Measurements from ENCODE around the gene TBC1D22B.
"Not testable (repeated sequence)": the region's sequence is repeated elsewhere in the genome, so short reads cannot be mapped to it uniquely, and the experiment has no call there.

The TBC1D22B gene

DNA sequence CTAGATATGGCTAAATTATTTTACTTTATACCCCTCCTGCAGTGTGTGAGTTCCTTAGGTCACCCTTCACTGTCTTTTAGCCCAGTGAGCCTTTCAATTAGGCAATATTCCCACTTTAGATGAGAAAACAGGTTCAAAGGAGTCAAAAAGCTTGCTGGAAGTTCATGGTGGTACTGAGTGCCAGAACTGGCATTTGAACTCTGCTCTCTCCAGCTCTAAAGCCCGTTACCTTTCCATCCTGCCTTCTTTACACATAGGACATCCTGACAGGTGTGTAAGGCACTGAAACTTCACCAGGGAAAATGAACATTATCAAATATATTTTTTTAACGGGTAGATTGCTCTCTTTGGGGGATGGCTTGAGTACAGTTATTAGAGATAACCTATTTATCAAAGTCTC lies 11.5 kb downstream of the TBC1D22B start:
- no peak for DNase-seq (ENCODE audit: low spot score)

DNA sequence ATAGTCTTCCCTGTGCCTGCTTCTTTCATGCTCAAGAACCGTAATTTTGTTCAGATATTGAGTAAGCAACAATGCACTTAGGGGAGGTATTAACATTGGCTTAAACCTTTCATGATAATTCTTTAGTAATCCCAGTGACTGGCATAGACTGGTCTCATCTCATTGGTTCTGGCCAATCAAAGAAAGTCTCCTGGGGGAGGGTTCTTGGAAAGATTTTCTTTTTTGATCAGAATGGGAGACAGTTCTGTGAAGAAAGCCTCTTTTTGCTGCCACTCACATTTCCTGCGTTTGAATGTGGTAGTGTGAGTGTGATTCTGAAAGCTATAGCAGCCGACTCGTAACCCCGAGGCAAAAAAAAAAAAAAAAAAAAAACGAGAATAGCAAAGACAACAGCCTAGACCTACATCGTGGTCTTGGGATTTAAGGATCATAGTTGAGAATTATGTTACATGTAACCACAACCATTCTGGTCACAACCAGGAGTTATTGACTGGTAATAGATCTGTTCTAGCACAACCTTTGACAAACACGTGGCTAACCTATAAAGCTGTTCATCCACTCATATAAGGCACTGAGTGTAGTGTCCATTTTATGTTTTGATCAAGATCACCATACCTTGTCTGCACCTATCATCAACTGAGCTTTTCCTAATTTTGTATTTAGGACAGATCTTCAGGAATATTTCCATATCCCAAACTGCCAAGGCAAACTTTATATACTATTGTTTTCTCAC lies 15.4 kb downstream of the TBC1D22B start:
- no peak for DNase-seq (ENCODE audit: low spot score)

GRCh38 chr6:37273690-37274089 lies 16.1 kb downstream of the TBC1D22B start:
- no peak for DNase-seq (ENCODE audit: low spot score)

DNA sequence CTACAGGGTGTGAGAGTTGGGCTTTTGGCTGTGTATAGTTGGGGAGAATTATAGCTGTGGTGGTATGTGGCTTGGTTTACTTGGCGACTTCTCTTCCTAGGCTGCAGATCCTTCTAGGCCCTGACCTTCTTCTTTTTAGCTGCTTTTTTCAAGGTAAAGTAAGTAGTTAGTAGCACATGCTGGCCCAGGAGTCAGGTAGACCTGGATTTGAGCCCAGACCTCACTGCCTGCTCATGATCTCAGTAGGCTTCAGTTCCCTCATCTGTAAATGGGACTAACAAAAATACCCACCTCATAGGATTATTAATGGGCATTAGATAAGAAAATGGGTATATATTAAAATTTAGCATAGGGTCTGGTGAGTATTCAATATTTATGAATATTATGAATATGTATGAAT lies 17.8 kb downstream of the TBC1D22B start:
- no peak for DNase-seq (ENCODE audit: low spot score)

- no peak for DNase-seq (ENCODE audit: low spot score)
Observed at GRCh38 chr6:37277001-37277409, 19.4 kb downstream of the TBC1D22B start.

DNA sequence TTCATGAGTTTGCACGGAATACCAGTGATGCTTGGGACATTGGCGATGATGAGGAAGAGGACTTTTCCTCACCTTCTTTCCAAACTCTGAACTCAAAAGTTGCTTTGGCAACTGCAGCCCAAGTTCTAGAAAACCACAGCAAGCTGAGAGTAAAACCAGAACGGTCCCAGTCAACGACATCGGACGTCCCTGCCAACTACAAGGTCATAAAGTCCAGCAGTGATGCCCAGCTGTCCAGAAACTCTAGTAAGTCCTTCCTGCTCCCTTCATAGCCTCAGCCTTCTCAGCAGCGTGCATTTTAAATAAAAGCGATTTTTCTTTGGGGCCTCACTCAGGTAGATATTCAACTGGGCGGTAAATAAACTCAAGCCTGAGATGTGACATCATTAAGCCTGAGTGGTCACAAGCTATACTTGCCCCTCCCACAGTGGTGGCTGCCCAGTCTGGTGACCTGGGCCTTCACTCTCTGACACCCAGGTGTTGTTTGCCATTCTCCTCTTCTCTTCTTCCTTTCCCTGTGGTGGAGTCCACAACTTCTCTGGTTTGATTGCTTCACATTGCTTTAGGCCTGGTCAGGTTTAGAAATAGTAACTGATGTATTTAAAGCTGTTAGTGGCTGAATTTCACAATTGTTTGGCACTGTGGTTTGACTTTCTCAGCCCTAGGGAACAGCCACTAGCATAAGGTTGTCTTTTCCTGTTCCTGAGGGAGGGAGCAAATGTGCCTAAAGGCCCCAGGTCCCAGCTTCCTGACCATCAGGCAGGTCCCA lies 22.0 kb downstream of the TBC1D22B start:
- no peak for DNase-seq (ENCODE audit: low spot score)

DNA sequence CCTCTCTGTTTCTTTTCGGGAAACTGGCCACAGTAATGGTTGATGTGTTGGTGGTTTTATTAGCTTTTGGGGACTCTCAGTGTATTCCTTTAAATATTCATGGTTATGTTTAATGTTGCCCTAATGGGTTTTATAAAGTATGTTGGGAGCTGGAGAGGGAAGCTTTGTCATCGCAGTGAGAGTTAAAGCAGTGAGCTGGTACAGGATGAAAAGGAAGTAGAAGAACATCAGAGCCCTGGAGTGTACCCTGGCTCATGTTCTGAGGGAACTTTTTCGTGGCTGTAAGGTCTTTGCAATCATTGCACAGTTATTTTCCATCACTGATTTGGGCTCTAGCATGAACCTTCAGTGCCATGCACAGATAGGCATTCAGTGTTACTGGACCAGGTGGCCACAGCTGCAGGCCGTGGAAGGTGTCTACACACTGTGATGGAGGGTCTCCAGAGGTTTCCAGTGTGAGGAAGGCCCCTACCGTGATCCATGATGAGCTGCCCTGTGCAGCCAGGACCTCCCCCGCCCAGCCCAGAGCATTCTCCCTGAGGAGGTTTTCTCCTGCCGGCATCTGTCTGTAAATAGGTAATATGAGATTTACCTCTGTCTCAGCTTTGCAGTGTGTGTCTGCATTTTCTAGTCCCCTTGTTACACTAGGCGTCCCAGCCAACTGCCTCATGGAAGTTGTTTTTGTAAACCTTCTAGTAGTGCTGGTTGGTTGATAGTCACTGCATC lies 22.8 kb downstream of the TBC1D22B start:
- no peak for DNase-seq (ENCODE audit: low spot score)

- no peak for DNase-seq (ENCODE audit: low spot score)
Observed at GRCh38 chr6:37282371-37282770, 24.8 kb downstream of the TBC1D22B start.

DNA sequence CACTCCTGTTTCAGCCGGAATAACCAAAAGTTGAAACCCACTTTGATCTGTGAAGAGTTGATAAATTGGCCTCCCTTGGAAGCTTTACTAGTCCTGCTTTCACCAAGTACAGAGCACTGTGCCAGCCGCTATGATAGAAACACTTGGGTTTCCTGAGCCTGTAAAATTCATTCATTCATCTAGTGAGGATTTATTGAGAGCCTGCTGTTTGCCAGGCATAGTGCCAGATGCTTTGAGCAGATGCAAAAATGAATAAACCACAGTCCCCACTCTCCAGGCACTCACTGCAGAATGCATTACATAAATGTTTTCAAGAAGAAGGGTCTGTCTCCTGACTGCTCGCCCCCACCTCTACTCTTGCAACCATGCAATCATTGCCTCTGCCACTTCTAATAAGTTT lies 25.7 kb downstream of the TBC1D22B start:
- no peak for DNase-seq (ENCODE audit: low spot score)

DNA sequence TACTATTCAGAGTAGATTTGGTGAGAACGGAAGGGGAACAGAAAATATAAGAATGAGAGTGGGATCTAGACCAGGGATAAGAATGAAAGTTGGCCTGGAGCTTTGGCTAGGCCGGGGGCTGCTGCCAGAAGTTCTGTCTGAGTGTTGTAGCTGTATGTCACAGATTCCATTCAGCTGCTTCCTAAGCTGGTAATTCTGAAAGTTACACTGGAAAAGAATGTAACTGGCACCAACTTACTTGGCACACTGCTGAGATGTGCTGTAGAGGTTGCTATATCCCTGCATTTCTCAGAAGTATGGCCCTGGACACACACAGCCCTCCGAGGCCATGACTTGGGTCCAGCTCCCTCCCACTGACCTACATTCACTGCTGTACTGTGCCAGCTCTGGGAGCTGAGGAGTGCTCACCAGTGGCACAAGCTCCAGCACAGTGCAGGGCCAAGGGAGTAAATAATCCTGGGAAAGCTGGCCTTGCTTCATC lies 26.1 kb downstream of the TBC1D22B start:
- no peak for DNase-seq (ENCODE audit: low spot score)

DNA sequence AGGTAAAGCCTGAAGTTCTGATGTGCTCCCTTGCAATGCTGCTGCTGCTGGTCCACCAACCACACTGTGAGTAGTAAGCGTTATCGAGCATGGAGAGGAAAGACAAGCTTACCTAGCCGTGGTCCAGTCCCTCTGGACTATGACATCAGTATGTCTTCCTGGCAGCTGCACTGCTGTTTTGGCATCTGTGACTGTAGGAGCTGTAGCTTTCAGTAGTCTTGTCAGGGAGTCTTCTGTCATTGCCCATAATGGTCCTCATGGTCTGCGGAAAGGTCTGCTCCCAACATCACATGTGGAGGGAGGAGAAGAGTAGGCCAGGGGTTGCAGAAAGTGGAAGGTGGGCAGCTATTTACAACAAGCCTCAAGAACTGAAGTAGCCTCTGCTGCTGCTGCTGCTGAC lies 27.2 kb downstream of the TBC1D22B start:
- DNase-seq (ENCODE audit: low spot score), result no peak

DNA sequence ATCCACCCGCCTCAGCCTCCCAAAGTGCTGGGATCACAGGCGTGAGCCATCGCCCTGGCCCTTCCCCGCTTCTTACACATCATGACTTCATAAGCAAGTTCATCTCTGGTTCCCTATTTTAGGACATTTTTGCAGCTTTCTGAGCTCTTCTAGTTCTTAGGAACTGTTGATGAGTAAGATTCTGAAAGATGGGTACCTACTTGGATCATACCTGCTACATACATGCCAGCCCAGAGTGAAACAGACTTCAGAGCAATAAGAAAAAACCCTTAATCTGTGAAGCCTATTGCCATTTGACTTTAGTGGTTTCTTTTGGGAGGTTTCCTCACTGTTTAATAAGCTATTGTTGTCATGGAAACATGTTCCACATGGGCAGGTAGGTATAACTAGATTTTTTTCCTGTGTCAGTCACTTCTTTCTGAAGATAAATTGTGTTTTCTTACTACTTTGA lies 28.3 kb downstream of the TBC1D22B start:
- no peak for DNase-seq (ENCODE audit: low spot score)

GRCh38 chr6:37287519-37288157 lies 30.1 kb downstream of the TBC1D22B start:
- no peak for DNase-seq (ENCODE audit: low spot score)

GRCh38 chr6:37288247-37288646 lies 30.7 kb downstream of the TBC1D22B start:
- no peak for DNase-seq (ENCODE audit: low spot score)

- no peak for DNase-seq (ENCODE audit: low spot score)
Observed at GRCh38 chr6:37289931-37290330, 32.4 kb downstream of the TBC1D22B start.

DNA sequence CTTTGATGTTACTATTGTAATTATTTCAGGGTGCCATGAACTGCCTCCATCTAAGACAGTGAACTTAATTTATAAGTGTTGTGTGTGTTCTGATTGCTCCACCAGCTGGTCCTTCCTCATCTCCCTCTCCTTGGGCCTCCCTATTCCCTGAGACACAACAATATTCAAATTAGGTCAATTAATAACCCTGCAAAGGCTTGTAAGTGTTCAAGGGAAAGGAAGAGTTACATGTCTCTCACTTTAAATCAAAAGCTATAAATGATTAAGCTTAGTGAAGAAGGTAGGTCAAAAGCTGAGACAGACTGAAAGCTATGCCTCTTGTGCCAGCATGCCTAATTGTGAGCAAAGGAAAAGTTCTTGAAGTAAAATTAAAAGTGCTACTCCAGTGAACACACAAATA lies 35.9 kb downstream of the TBC1D22B start:
- DNase-seq (ENCODE audit: low spot score), result no peak

DNA sequence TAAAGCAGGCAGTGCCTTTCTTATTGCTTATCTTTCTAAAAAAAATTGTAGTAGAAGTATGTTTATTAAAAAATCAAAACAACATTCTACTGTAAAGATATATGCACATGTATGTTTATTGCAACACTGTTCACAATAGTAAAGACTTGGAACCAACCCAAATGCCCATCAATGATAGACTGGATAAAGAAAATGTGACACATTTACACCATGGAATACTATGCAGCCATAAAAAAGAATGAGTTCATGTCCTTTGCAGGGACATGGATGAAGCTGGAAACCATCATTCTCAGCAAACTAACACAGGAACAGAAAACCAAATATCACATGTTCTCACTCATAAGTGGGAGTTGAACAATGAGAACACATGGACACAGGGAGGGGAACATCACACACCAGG lies 40.1 kb downstream of the TBC1D22B start:
- not testable (repeated sequence) for DNase-seq (ENCODE audit: low spot score)

DNA sequence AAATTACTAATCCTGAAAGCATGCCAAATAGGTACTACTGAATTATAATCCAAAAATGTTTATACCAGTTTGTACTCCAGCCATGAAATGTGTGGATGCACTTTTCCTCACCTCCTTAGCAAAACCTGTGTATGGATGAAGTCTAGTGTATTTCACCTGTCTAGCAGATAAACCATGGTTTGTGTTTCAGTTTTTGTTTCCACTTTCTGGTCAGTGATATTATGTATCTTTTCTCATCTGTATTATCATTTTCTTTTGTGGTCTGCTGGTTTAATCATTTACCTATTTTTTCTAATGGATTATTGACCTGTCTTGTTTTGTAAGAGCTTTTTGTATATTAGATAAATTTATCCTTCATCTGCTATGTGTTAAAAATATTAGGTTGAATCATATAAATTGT lies 41.4 kb downstream of the TBC1D22B start:
- DNase-seq (ENCODE audit: low spot score), result no peak

- no peak for DNase-seq (ENCODE audit: low spot score)
Observed at GRCh38 chr6:37299990-37300389, 42.4 kb downstream of the TBC1D22B start.

GRCh38 chr6:37302086-37302686 lies 44.6 kb downstream of the TBC1D22B start:
- DNase-seq (ENCODE audit: low spot score), result no peak

DNA sequence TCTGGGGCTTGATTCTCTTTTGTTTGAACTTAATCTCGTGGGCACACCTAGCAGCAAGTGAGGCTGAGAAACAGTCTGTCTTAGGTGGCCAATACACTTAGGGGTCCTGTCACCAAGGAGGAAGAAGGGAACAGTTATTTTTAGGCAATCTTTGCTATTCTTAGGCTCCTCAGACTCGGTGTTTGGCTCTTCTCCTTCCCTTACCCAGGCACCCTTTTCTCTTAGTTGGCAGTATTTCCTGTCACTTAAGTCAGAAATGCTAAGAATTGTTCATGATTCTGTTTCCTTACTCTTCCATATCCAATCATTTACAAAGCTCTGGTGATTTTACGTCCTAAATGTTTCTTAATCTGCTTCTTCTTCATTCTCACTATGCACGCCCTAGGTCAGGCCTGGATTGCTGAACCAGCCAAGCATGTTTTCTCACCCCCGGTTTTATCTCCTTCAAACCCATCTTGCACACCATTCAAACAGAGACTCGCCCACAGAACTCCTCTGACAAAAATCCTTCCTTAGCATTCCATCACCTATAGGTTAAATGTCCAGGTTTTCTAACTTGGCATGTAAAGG lies 45.6 kb downstream of the TBC1D22B start:
- DNase-seq (ENCODE audit: low spot score), result no peak

Measured in HuH-7 (cell line).